H54 (cell line): Measurements from ENCODE around the gene PRKG1.

Experiments
- DNase-seq: peaks from one replicate; pipeline ENCODE4 v3.0.0; 2011; ENCODE audit warnings: low spot score, mixed read lengths; ENCODE audit not compliant: insufficient read length
- FAIRE-seq: peaks from 3 replicates; lab custom pipeline; 2011; peaks lifted over from hg19 to GRCh38; lab: Jason Lieb, UNC
- POLR2A ChIP-seq: IDR thresholded peaks from 2 replicates; pipeline ENCODE4 v1.6.1; 2011; ENCODE audit warnings: low read depth, mild to moderate bottlenecking, low read length

PRKG1 gene

DNA sequence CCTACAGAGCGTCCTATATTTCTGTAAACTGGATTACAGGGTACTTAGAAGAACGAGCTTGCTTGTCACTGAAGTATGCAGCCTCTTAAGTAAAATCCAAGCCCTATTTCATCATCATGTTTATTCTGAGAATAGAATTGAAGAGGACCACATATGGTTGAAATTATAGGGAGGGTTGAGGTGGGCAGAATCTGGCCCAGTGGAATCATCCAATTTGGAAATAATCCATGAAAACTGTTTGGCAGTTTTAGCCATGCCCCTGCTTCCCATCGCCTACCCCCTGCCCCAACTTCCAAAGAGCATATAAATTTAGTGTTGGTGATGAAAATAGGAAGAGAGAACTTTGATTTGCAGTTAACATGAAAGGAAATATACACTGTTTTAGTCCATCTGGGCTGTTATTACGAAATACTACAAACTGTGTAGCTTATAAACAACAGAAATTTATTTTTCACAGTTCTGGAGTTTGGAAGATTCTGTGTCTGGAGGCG lies 150.4 kb downstream of the PRKG1 start:
- peak; percentile 27 for FAIRE-seq
- no peak for DNase-seq
- no peak for TF ChIP-seq POLR2A

DNA sequence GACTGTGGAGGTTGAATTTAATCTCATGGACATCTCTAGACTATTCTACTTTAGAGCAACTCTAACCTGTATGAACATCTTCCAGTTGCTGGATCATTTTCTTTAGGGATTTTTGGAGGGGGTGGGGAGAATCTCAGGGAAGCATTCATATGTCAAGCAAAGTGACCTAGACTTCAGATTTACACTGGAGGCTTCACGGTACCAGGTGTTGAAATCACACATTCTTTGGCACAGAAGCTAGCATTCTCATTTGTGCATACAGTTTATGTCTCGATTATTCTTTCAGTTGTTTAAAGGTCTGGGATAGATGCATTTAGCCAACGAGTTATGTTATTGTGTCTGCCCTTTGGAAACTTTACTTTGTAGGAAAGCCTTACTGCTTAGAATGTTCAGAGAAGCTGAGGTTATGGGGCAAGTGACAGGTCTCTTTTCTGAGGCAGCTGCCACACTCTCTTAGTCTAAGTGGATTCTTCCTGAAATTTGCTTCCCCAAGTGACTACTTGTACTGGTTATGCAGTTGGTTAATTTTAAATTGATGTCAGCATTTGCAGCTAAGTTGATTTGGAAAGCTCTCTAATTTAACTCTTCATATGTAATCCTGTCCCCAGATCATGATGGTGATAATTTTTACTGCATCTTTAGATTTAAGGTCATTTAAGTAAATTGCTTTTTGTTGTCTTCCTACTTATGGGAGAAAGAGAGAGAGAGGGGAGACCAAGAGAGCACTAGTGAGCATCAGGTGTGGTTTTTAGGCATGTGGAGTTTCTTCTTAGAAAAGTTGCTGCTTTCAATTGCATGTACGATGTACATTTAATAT lies 153.8 kb downstream of the PRKG1 start:
- no peak for FAIRE-seq

DNA sequence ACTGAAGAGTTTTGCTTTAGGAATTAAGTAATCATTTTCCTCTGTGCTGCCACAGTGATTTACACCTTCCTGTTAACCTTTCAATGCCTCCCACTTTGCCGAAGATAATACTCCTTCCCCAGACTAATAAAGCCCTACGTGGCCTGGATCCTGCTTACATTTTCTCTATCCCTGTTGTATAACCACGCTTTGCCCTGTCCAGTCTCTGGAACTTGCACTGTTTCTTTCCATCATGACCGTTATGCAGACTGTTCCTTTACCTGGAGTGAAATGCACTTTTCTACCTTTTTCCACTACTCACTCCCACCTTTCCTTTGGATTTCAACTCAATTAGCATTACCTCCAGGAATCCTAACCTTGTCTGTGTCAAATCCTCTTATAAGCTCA lies 154.4 kb downstream of the PRKG1 start:
- no peak for DNase-seq
- no peak for FAIRE-seq
- TF ChIP-seq POLR2A, result no peak

More for the DNA sequence above, 153.8 kb downstream of the PRKG1 start:
- no peak for TF ChIP-seq POLR2A
- no peak for DNase-seq

DNA sequence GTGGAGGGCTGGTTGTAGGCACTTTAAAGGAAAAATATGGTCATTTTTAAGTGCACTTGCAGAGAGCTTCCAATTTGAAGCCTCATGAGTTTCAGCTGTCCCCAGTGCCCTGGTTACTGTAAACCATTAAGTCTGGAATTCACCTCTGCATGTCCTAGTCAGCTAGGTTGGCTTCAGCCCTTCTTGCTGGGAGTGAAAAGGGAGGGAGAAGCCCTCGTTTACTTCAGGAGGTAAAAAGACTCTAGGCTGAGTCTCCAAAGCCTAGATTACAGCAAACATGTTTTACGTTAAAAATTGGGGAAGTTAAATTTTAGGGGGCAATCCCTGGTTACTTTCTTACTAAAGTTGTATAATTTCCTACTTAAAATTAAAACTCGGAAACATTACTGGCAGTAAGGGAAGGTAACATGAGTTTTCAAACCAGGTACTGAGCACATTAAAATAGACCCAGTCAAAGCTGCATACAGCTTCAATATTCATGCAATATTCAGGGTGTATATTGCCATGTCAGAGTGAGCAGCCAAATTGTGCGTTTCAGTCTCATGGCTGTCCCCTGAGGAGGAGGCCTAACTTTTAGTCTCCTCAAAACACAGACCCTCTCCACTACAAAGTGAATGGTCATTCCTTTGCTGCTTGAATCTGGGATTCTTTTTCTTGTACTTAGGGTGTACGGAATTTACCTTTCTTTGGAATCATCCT lies 156.7 kb downstream of the PRKG1 start:
- no peak for FAIRE-seq
- no peak for DNase-seq
- no peak for TF ChIP-seq POLR2A

DNA sequence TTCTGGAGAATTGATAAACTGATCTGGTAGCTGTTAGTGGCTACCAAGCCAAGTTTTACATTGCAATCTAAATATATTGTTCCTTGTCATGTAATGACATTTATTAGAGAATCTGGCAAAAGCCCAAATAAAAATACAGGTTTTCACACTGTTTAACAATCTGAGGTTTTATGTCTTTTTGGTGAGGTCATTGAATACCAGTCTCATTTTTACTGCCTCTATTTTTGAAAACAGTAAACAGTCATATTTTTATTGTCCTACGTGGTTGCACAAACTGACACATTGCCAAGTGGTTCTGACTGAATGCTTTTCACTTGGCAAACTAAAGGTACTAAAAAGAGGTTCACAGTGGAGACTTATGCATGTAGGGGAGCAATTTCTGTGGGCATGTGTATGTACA lies 157.5 kb downstream of the PRKG1 start:
- DNase-seq (no peak), FAIRE-seq (no peak)
- TF ChIP-seq POLR2A, result no peak

DNA sequence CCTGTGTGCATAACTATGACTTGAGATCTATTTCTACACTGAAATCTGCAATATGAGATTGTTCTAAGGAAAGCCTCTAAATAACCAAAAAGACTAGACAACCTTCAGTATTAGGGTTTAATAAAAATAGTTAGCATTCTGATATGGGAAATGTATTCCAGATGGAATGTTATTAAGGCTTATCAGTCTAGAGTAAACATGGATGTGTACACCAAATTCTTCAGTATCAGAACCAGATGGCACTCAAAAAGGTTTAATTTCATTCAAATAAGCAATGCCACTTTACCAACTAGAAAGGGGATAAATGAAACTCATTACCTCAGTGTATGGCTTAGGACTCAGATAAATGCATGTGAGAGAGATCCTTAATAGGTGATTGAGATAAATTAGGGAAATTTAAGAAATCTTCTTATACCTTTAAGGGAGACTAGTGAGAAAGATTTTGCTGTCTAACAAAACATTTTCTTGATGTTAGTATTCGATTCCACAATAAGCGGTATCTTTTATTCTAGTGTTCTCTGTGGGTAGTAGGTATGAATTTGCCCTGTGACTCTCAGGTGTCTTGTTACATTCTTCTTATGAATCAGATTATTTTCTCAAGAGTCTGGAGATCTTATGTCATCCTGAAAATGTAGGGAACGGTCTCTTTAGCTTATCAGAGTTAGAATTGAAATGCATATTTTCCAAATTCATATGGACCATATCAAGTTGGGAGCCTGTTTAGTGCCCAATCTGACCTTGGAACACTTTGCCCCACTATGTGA lies 159.2 kb downstream of the PRKG1 start:
- DNase-seq, result no peak
- no peak for TF ChIP-seq POLR2A
- no peak for FAIRE-seq

DNA sequence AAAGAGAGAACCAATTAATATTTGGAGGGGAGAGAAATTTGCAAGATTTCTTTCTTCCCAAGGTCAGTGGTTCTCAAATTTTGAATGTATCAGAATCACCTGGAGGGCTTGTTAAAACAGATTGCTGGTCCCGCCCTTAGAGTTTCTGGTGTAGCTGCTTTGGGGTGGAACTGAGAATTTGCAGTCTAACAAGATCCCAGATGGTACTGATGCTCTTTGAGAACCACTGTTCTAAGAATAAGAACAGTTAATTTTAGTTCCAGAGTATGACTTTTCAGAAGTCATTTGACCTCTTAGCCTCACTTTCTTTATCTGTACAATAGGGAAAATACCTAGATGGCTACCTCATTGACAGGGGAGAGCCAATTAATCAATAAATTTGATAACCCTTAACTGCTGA lies 161.6 kb downstream of the PRKG1 start:
- DNase-seq, result no peak
- FAIRE-seq, result no peak
- no peak for TF ChIP-seq POLR2A

DNA sequence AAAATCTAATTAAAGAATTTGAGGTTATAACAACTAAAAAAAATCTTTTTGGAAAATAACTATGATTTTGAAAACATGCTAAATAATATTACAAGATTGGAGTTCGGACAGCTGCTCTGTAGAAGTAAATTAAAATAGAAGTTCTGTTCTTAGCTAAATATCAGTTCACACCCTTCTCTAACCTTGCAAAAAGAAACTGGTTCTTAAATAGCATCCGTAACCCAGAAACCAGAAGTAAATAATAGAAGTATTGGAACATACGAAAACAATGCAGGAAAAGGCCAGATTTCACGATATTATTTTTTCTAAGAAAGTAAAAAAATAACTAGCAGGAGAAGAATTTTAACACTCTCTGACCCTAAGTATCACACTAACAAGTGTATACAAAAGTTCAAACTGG lies 164.7 kb downstream of the PRKG1 start:
- DNase-seq (no peak), FAIRE-seq (no peak)
- TF ChIP-seq POLR2A, result no peak

DNA sequence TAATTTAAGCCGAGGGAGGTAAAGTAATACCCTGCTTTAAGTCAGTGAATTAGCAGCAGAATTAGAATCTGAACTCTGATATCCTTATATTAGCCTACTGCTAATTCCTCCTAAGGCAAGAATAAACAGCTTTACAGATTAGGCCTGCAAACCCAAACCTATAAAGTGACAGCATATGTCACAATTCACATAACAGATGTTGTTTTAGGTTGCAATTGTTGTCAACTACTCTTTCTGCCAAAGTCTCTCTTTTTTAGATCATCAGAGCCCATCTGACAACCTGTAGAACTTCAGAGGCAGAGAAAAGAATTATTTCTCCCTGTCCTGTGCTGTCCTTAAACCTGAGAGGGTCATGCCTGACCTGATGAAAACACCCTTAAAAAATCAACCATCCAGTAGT lies 167.2 kb downstream of the PRKG1 start:
- DNase-seq (no peak), FAIRE-seq (peak; percentile 6)
- TF ChIP-seq POLR2A, result no peak

DNA sequence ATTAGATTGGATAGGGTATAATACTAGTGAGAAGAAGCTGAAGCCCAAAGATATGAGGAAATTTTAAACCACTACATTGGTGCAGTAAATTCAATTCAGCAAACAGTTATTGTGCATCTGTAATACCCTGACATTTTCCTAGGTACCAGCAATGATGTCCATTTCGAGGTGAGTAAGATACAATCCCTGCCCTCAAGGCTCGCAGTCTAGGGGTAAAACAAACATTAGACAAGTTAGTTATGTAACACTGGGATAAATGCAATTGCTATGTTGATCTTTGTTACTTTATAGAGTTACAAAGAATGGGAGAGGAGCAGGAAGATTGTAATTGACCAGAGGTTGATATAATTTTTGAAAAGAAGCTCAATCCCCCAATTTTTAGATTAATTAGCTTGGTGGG lies 168.1 kb downstream of the PRKG1 start:
- DNase-seq (no peak), FAIRE-seq (no peak)
- no peak for TF ChIP-seq POLR2A

DNA sequence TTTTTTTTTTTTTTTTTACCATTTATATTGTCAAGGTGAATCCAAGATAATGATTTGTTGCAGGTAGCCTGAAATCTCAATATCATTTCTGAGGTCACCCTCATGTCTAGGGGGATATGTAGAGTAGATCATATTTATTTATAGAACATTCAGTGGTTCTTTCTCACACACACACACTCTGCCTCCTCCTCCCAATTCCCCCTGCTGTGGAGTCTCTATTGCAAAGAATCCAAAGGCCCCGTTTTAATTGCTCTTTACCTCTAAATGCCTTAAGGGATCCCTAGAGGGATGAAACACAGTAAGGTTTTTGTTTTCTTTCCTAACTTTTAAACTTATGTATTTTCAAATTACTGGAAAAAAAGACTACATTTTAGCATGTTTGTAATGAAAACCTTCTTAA lies 170.0 kb downstream of the PRKG1 start:
- no peak for TF ChIP-seq POLR2A
- DNase-seq (no peak), FAIRE-seq (no peak)

DNA sequence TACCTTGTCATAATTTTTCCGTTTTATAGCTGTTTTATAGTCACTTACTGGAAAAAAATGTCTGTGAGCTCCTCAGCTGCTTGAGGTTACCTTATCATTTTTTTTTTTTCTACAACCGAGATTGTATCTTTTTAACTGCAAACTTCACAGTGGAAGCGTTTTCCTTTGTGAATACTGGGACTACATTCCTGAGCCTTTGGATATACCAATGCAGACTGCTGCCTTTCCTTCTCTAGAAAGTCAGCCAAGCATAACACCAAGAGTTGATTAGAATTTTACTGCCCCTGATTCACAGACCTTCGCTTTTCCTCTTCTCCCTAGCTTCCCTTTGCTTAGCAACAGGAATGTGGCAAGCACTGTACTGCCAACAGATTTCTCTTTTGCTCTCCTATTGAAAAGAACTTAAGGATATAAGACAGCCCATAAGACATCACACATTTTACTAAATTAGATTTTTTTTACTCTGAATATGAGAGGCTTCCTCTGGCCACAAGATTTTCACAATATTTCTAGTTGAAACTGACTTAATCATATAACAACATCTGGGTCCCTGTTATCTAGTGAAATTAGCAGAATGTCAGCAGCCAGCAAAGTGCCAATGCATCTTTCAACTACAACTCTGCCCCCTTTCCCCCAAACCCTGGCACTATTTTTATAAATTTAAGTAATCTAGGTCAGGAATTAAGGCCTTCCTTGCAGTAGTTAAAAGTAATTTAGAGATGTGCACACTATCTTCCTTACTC lies 170.6 kb downstream of the PRKG1 start:
- TF ChIP-seq POLR2A, result no peak
- peak; percentile 23 for FAIRE-seq
- no peak for DNase-seq

DNA sequence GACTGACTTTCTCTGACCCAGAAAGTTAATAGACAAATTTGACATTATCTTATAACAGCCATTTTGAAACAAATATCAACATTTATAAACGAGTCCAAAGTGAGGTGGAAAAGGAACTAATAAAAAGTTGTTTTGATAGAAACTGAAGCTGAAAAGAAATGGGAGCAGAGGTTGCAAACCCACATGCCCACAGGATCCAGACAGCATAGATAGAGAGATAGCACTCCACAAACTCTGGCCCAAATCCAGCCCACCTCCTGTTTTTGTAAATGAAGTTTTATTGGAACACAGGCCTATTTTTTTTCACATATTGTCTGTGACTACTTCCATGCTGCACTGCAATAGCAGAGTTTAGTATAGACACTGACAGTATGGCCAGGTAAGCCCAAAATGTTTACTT lies 171.9 kb downstream of the PRKG1 start:
- FAIRE-seq, result no peak
- no peak for TF ChIP-seq POLR2A
- no peak for DNase-seq

DNA sequence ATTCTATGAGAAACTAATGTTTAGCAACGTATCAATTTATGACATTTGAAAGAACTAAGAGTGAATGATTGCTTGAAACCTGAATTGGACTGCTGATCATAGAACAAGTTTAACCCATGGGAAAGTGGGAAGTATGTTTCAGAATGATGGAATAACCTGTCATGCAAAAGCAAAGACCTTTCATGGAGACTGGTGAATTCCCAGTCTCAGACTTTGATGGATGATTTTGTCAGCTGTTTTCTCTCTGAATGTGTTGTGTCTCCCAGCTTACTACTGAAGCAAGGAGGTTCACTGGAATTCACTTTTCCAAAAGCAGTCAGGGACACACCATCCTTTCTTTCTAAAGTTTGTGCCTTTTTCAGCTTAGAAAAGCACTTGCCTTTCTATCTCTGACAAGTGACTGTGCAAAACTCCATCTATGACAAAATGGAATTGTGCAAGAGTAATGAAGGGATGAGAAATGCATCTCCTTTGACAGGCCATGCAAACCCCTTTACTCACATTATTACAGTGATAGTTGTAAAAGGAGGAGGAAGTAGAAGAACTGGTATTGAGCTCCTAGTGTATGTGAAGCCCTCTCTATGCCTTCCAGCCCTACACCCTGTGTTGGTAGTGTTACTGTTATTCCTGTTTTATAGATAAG lies 176.1 kb downstream of the PRKG1 start:
- DNase-seq, result no peak
- no peak for FAIRE-seq
- no peak for TF ChIP-seq POLR2A
